K562 (cell line): Measurements from ENCODE around the gene HMGN2. TPM values are rescaled to one million over a fixed set of nuclear protein-coding genes. Genes with fewer than 3 reads are reported as not detected.

Experiments
- E2F3 ChIP-seq: fragments of 250-450 bp; sonication (Bioruptor Pico); IDR thresholded peaks from 2 replicates; pipeline ENCODE4 v1.4.0; 2020; ENCODE audit warnings: mild to moderate bottlenecking
- EP400 ChIP-seq: fragments of 450-650 bp; IDR thresholded peaks from 2 replicates; pipeline ENCODE4 v1.6.1; 2017; ENCODE audit warnings: antibody characterized with exemption, mild to moderate bottlenecking, moderate library complexity
- MITF ChIP-seq: IDR thresholded peaks from 2 replicates; pipeline ENCODE4 v1.6.1; 2014; ENCODE audit warnings: antibody characterized with exemption
- MNT ChIP-seq, 2 experiments: fragments of 450-650 bp; conservative IDR thresholded peaks; 2 replicates each; pipeline ENCODE4 v1.6.1; 2017; ENCODE audit warnings: mild to moderate bottlenecking in 2 of 2, moderate library complexity in 2 of 2
- PHB ChIP-seq: fragments of 250-450 bp; sonication (Bioruptor Pico); IDR thresholded peaks from 2 replicates; pipeline ENCODE4 v1.5.0; 2021
- POLR2AphosphoS5 ChIP-seq: IDR thresholded peaks from 2 replicates; pipeline ENCODE4 v1.6.1; 2011; ENCODE audit warnings: mild to moderate bottlenecking, low read depth, low read length, moderate library complexity; ENCODE audit not compliant: control insufficient read depth, insufficient read depth
- REST ChIP-seq, 2 experiments: fragments of 450-650 bp; formaldehyde crosslinking in 1 of 2; IDR thresholded peaks; 2 replicates each; pipeline versions ENCODE4 v1.4.0 to v1.6.1; 2014 to 2020; ENCODE audit warnings: mild to moderate bottlenecking in 2 of 2, borderline replicate concordance in 1 of 2, low read depth in 1 of 2
- SAP30 ChIP-seq: fragments of 200-600 bp; sonication (generic); IDR thresholded peaks from 2 replicates; pipeline ENCODE4 v1.6.1; 2012; ENCODE audit warnings: borderline replicate concordance, low read depth, mild to moderate bottlenecking, moderate library complexity, low read length, control low read depth, inconsistent platforms; ENCODE audit not compliant: insufficient read depth, poor library complexity, severe bottlenecking
- SNIP1 ChIP-seq: fragments of 450-650 bp; IDR thresholded peaks from 2 replicates; pipeline ENCODE4 v1.7.1; 2017; ENCODE audit warnings: low read depth, mild to moderate bottlenecking
- TCF15 ChIP-seq: fragments of 250-450 bp; sonication (Bioruptor Pico); IDR thresholded peaks from 2 replicates; pipeline ENCODE4 v1.8.0; 2022; ENCODE audit warnings: moderate library complexity, mild to moderate bottlenecking, inconsistent platforms
- USF2 ChIP-seq: sonication (generic); formaldehyde crosslinking; IDR thresholded peaks from 2 replicates; pipeline ENCODE4 v1.5.0; 2020; ENCODE audit warnings: missing genetic modification reagents
- ZNF184 ChIP-seq: sonication (generic); formaldehyde crosslinking; IDR thresholded peaks from 2 replicates; pipeline ENCODE4 v1.5.0; 2020; ENCODE audit warnings: missing genetic modification reagents
- ZNF24 ChIP-seq: fragments of 450-650 bp; IDR thresholded peaks from 2 replicates; pipeline ENCODE4 v1.6.1; 2016
- ZSCAN29 ChIP-seq: fragments of 450-650 bp; IDR thresholded peaks from 2 replicates; pipeline ENCODE4 v1.6.1; 2017
- polyA plus RNA-seq, 8 experiments: library from polyadenylated mRNA; depleted of rRNA in 4 of 8; stranded (reverse) in 5 of 8; unstranded in 3 of 8; fragments of >200 nt; fragmentation: Nextera tagmentation in 2 of 8; fragmentation: Illumina TruSeq in 1 of 8; extraction: Ambion mirVana in 2 of 8; extraction: Trizol in 1 of 8; gene quantifications; 2 replicates each; pipeline versions ENCODE4 v1.2.1 to v1.2.3, GENCODE V29; 2011 to 2014; ENCODE audit warnings: inconsistent platforms in 1 of 8, missing spikeins in 1 of 8
- total RNA-seq, 7 experiments: library from RNA; depleted of rRNA in 6 of 7; stranded (reverse); fragments of >200 nt in 6 of 7; fragmentation: Illumina TruSeq in 2 of 7; extraction: Trizol in 2 of 7; gene quantifications; 2 replicates each; pipeline versions ENCODE4 v1.2.1 to v1.2.3, GENCODE V29; 2011 to 2021; ENCODE audit warnings: low replicate concordance in 1 of 7

HMGN2 gene
- total and polyA plus RNA-seq, 9 of the 15 experiments (the other 6 are each of a cell fraction or from before 2014, with no cell fraction given) = 370 to 1,354 (median 965) TPM

DNA sequence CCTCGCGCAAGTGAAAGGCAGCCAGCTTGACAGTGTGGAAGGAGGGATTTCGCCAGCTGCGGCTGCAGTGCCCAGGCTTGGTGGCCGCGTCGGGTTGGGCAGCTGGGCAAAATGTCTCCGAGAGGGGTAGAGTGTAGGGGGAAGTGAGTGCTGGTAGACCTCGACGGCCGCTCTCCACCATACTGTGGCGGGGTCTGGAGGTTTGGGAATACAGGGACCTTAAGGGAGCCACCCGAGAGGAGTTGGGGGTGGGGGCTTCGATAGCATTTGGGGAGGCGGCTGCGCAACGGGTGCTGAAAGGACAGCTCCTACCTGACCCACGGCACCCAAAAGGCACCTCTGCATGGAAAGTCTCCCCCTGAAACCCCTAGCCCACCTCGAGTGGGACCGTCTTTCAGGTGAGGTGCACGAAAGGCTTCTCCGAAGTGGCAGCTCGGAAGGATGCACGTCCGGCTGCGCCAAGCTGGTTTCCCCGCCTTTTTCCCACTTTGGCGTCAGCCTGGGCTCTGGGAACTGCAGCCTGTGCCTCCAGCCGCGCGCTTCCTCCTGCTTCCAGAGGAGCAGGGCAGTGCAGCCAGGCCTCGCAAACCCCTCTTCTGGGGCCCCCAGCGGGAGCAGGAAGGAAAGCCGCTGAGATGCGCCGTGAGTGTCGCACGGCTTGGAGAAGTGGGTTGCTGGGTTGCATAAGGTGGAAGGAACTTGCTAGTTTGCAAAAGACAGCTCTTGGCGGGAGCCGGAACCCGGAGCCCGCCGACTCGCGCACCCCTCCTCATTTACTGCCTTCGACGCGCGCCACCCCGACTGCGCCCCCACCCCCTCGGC is 531 bp upstream of the HMGN2 start (continued):
- TF ChIP-seq REST (IDR thresholded peaks at IDR 0.05; ENCODE audit: borderline replicate concordance) (peak; percentile 98), REST (CRISPR knock-in tag; IDR thresholded peaks at IDR 0.05; ENCODE audit: low read depth) (peak; percentile 97), MNT (conservative IDR thresholded peaks at IDR 0.05) (peak; percentile 50 to 73; a peak in 3 of 4 replicates), EP400 (no peak; the same call in 1 of the 2 replicates), TCF15 (no peak), ZNF184 (CRISPR knock-in tag) (no peak), ZSCAN29 (no peak; the same call in 1 of the 2 replicates), E2F3 (CRISPR knock-in tag) (peak; percentile 87; the same call in 1 of the 2 replicates), USF2 (CRISPR knock-in tag) (no peak), PHB (CRISPR knock-in tag) (peak; percentile 83; the same call in 1 of the 2 replicates), ZNF24 (no peak), MITF (no peak), SNIP1 (no peak), POLR2AphosphoS5 (peak; percentile 27; the same call in 1 of the 2 replicates), SAP30 (peak; percentile 86)
